Stimulated activated naive CD8-positive, alpha-beta T cell treated with anti-CD3 and anti-CD28 coated beads, Interleukin-15, Interleukin-2, amounts not matched to agents 100 ng/mL and 50 ng/mL, for 24 hours (primary cell): ENCODE results near the gene NHEJ1.

Experiments used
- H3K27ac Mint-ChIP-seq: one replicate; pipeline ENCODE4 v1.8.0; 2021; ENCODE audit warnings: mild to moderate bottlenecking, mixed read lengths
- H3K27me3 Mint-ChIP-seq: one replicate; pipeline ENCODE4 v1.8.0; 2021; ENCODE audit warnings: mixed read lengths
- H3K36me3 Mint-ChIP-seq: one replicate; pipeline ENCODE4 v1.8.0; 2021; ENCODE audit warnings: low read depth, mixed read lengths
- H3K4me1 Mint-ChIP-seq: one replicate; pipeline ENCODE4 v1.8.0; 2021; ENCODE audit warnings: low read depth, mixed read lengths
- H3K4me3 Mint-ChIP-seq: one replicate; pipeline ENCODE4 v1.8.0; 2021; ENCODE audit warnings: mild to moderate bottlenecking, mixed read lengths
- H3K9me3 Mint-ChIP-seq: one replicate; pipeline ENCODE4 v1.8.0; 2021; ENCODE audit warnings: mixed read lengths

Gene NHEJ1

GRCh38 chr2:219032051-219032745 is 128.4 kb downstream of the NHEJ1 start:
- Mint-ChIP-seq H3K36me3 (no peaks in the 10 kb centered on the region), H3K4me1 (no peaks in the 10 kb centered on the region), H3K27me3 (peaks cover 45% of the 10 kb centered on the region), H3K27ac (no peak overlapping the region), H3K9me3 (no peaks in the 10 kb centered on the region), H3K4me3 (no peak overlapping the region)

DNA sequence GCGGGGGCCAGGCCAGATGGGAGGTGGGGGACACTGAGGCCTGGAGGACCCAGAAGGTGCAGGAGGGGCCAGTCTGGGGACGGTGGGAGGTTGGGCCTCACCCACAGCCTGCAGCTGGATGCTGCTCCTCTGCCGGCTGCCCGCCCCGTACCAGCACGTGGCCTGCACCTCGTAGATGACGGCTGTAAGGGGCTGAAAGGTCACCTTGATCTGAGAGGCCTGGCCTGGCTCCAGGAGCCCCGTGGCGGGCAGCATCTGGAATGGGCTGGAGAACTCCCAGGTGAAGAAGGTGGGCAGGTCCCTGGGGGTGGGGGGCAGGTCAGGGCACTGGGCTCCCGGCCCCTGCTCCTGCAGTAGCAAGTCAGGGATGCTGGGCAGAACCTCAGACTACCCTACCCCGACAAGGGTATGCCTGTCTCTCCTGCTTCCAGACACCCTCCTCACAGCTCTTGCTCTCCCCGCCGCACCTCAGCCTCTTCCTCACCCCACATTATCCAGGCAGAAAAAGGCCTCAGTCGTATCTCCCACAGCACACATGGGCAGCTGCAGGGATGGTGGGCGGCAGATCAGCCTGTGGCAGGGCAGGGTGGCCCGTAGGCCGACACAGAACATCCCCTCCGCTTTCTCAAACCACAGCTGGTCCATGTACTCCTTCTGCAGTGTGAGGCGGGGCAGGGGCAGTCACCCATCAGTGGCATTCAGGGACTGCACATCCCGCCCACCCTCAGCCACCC is 129.4 kb downstream of the NHEJ1 start:
- H3K36me3 Mint-ChIP-seq: no peaks in the 10 kb centered on the region
- no peak overlapping the region for H3K4me3 Mint-ChIP-seq
- H3K9me3 Mint-ChIP-seq: no peaks in the 10 kb centered on the region
- H3K27ac Mint-ChIP-seq: no peak overlapping the region
- peaks cover 44% of the 10 kb centered on the region for H3K27me3 Mint-ChIP-seq
- H3K4me1 Mint-ChIP-seq: no peaks in the 10 kb centered on the region

- H3K27me3 Mint-ChIP-seq: peaks cover 38% of the 10 kb centered on the region
Observed at GRCh38 chr2:219030177-219030940, 130.3 kb downstream of the NHEJ1 start.

DNA sequence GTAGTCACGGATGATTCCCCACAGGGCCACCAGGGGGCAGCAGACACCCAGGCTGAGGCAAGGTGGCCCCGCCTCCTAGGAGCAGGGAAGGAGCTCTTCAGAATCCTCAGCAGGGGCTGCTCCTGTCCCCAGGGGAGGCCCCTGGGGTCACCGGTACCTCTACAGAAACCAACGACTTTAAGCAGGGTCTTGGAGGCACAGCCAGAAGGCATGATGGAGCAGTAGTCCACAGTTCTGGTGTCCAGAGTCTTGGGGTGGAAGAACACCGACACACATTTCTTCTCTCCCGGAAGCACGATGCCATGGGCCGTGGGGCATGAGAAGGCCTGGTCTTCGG is 130.8 kb downstream of the NHEJ1 start:
- Mint-ChIP-seq H3K27me3 (peaks cover 32% of the 10 kb centered on the region), H3K4me1 (no peaks in the 10 kb centered on the region), H3K9me3 (no peaks in the 10 kb centered on the region), H3K36me3 (no peaks in the 10 kb centered on the region), H3K27ac (no peak overlapping the region), H3K4me3 (no peak overlapping the region)

More at GRCh38 chr2:219030177-219030940, 130.3 kb downstream of the NHEJ1 start:
- Mint-ChIP-seq H3K27ac (no peak overlapping the region), H3K4me1 (no peaks in the 10 kb centered on the region), H3K36me3 (no peaks in the 10 kb centered on the region), H3K9me3 (no peaks in the 10 kb centered on the region), H3K4me3 (no peak overlapping the region)

- Mint-ChIP-seq H3K27me3 (peaks cover 27% of the 10 kb centered on the region), H3K4me1 (no peaks in the 10 kb centered on the region), H3K9me3 (no peaks in the 10 kb centered on the region), H3K36me3 (no peaks in the 10 kb centered on the region), H3K4me3 (no peak overlapping the region), H3K27ac (no peak overlapping the region)
Observed at GRCh38 chr2:219028996-219029828, 131.4 kb downstream of the NHEJ1 start.

DNA sequence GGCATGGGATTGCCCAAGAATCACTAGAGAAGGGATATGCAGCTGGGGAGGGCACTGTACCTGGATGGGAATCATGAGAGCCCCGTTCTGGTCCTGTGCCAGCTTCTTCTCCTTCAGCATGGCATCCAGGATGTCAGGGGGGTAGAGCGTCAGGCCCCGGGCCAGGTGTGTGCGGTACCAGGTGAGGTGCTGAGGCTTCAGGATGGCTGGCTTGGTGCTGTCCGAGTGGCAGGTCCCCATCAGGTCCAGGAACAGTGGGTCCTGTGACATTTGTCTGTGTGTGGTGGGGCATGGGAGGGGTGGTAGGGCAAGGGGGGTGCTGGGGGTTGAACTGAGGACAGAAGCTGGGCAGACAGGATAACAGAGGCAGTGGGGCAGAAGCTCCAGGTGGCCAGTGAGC is 132.5 kb downstream of the NHEJ1 start:
- Mint-ChIP-seq H3K27ac (no peak overlapping the region), H3K4me1 (no peaks in the 10 kb centered on the region), H3K9me3 (no peaks in the 10 kb centered on the region), H3K36me3 (no peaks in the 10 kb centered on the region), H3K27me3 (peaks cover 19% of the 10 kb centered on the region), H3K4me3 (no peak overlapping the region)

- H3K27me3 Mint-ChIP-seq: peaks cover 16% of the 10 kb centered on the region
- H3K4me1 Mint-ChIP-seq: no peaks in the 10 kb centered on the region
- H3K9me3 Mint-ChIP-seq: no peaks in the 10 kb centered on the region
- H3K27ac Mint-ChIP-seq: no peak overlapping the region
- H3K36me3 Mint-ChIP-seq: no peaks in the 10 kb centered on the region
- no peak overlapping the region for H3K4me3 Mint-ChIP-seq
Observed at GRCh38 chr2:219027511-219028055, 133.0 kb downstream of the NHEJ1 start.

- Mint-ChIP-seq H3K9me3 (no peaks in the 10 kb centered on the region), H3K36me3 (no peaks in the 10 kb centered on the region), H3K4me3 (no peak overlapping the region), H3K4me1 (no peaks in the 10 kb centered on the region), H3K27me3 (peaks cover 11% of the 10 kb centered on the region), H3K27ac (no peak overlapping the region)
Observed at GRCh38 chr2:219026946-219027345, 133.7 kb downstream of the NHEJ1 start.

DNA sequence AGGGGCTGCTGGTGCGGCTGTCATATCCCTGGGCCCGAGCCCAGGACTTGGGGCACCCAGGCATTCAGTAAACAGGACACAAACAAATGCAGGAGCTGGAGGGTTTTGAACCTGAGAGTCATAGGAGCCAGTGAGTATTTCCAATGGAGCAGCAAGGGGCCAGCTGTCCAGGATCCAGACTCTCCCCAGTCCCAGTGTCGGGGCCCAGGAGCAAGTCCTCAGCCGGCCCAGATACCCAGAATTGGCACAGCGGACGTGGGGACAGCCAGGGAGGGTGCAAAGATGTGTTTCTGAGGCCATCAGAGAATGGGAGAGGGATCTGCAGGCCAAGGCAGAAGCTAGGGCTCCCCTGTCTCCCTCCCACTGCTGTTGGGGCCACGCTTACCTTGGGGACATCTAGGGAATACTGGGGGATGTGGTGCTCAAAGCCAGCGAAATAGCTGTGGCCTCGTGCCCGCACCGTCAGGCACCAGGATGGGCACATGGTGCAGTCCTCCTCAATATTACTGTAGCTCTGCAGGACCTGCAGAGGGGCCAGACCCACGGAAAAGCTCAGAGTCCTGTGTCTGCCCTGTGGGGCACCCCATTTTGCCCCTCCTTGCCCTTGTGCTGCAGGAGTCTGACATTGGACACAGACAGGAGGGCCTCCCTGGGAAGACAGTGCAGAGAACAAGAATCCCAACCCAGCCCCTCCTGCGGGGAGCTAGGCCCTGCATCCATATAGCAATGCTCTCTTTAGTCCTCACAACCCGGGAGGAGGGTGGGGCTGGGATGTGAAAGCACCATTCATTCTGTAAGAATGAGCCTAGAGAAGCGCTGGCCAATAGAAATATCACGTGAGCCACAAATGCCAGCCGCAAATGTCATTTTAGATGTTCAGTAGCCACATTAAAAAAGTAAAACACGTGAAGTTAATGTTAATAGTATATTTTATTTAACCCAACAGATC is 134.7 kb downstream of the NHEJ1 start:
- Mint-ChIP-seq H3K27me3 (peaks cover 5% of the 10 kb centered on the region), H3K9me3 (no peaks in the 10 kb centered on the region), H3K36me3 (no peaks in the 10 kb centered on the region), H3K27ac (no peak overlapping the region), H3K4me1 (no peaks in the 10 kb centered on the region), H3K4me3 (no peak overlapping the region)
